OCI-LY1 (cell line): ENCODE data around the gene STAT5B.

Experiments used
- CTCF ChIP-seq: fragments of 200-600 bp; sonication (generic), shearing (Covaris generic); IDR thresholded peaks from 2 replicates; pipeline ENCODE4 v1.5.1; 2017; ENCODE audit warnings: mild to moderate bottlenecking, antibody characterized with exemption, low read length, moderate library complexity, mixed read lengths
- EZH2 ChIP-seq: fragments of 200-600 bp; sonication (generic), shearing (Covaris generic); IDR thresholded peaks from 2 replicates; pipeline ENCODE4 v1.8.0; 2017; ENCODE audit warnings: borderline replicate concordance, mixed run types, mild to moderate bottlenecking, antibody characterized with exemption, low read length, moderate library complexity, mixed read lengths

- TF ChIP-seq CTCF = no peak
- no peak for TF ChIP-seq EZH2
Measured at GRCh38 chr17:42281571-42282096, 5.4 kb upstream of the STAT5B start.
